ENCODE measurements around the gene BRD1. TPM values are rescaled to one million over a fixed set of nuclear protein-coding genes. Genes with fewer than 3 reads are reported as not detected.

BRD1 gene
- total and polyA plus RNA-seq, 7 donors: 7.9 to 22.9 (median 16.9) TPM

GRCh38 chr22:49726022-49726681 lies 101.5 kb downstream of the BRD1 start:
- intact Hi-C loops (cut with DNase I): no loop called here

GRCh38 chr22:49725516-49725915 lies 102.2 kb downstream of the BRD1 start:
- ATAC-seq (no peak), DNase-seq (no peak)
- no peak for TF ChIP-seq CTCF (IDR thresholded peaks at IDR 0.05)
- Histone ChIP-seq H3K4me1 (no peaks in the 10 kb centered on the region), H3K36me3 (ENCODE audit: insufficient read depth in 1 of 2, low read depth in 1 of 2) (no peaks in the 10 kb centered on the region), H3K27me3 (ENCODE audit: insufficient read depth in 3 of 3, low read length in 2 of 3) (peaks cover 0 to 69% (median 9%) of the 10 kb centered on the region in 3 donors), H3K4me3 (no peak overlapping the region), H3K27ac (no peak overlapping the region), H3K9me3 (no peaks in the 10 kb centered on the region)
- intact Hi-C loops (cut with DNase I): no loop called here
- WGBS, 3 donors: 82 to 89% (median 83%) methylated on average over 19 of the region's 19 CpGs

More at GRCh38 chr22:49726022-49726681, 101.5 kb downstream of the BRD1 start:
- no peak overlapping the region for H3K4me3 ChIP-seq
- WGBS, 3 donors: 75 to 78% (median 77%) methylated on average over 10 of the region's 10 CpGs
- no peak overlapping the region for H3K27ac ChIP-seq
- H3K27me3 ChIP-seq (ENCODE audit: insufficient read depth in 3 of 3, low read length in 2 of 3): peaks cover 0 to 76% (median 9%) of the 10 kb centered on the region in 3 donors
- no peak for DNase-seq
- H3K4me1 ChIP-seq: no peaks in the 10 kb centered on the region
- no peak for ATAC-seq
- H3K9me3 ChIP-seq: no peaks in the 10 kb centered on the region
- no peaks in the 10 kb centered on the region for H3K36me3 ChIP-seq (ENCODE audit: insufficient read depth in 1 of 2, low read depth in 1 of 2)
- TF ChIP-seq CTCF (IDR thresholded peaks at IDR 0.05): no peak

GRCh38 chr22:49724893-49725489 lies 102.7 kb downstream of the BRD1 start:
- Histone ChIP-seq H3K4me1 (no peaks in the 10 kb centered on the region), H3K4me3 (peak overlapping the region; percentile 53), H3K27me3 (ENCODE audit: insufficient read depth in 3 of 3, low read length in 2 of 3) (peaks cover 0 to 64% (median 9%) of the 10 kb centered on the region in 3 donors), H3K9me3 (no peaks in the 10 kb centered on the region), H3K27ac (no peak overlapping the region), H3K36me3 (ENCODE audit: insufficient read depth in 1 of 2, low read depth in 1 of 2) (no peaks in the 10 kb centered on the region)
- ATAC-seq (peak; percentile 47 to 75 (median 70)), DNase-seq (peak; percentile 52 to 67)
- TF ChIP-seq CTCF (IDR thresholded peaks at IDR 0.05): peak; percentile 49
- WGBS, 3 donors: 15 to 19% (median 16%) methylated on average over 35 to 41 of the region's 41 CpGs
- intact Hi-C loops (cut with DNase I): no loop called here

- 40 to 42% (median 40%) methylated on average over 48 to 54 of the region's 54 CpGs for WGBS, 3 donors
- ATAC-seq (no peak), DNase-seq (no peak)
- Histone ChIP-seq H3K4me1 (no peaks in the 10 kb centered on the region), H3K27me3 (ENCODE audit: insufficient read depth in 3 of 3, low read length in 2 of 3) (peaks cover 0 to 60% (median 9%) of the 10 kb centered on the region in 3 donors), H3K4me3 (peak overlapping the region; percentile 53), H3K9me3 (no peaks in the 10 kb centered on the region), H3K36me3 (ENCODE audit: insufficient read depth in 1 of 2, low read depth in 1 of 2) (no peaks in the 10 kb centered on the region), H3K27ac (no peak overlapping the region)
- intact Hi-C loops (cut with DNase I): no loop called here
- no peak for TF ChIP-seq CTCF (IDR thresholded peaks at IDR 0.05)
Observed at GRCh38 chr22:49724030-49724892, 103.4 kb downstream of the BRD1 start.
